Measurements from ENCODE around the gene DNAH1. TPM values are rescaled to one million over a fixed set of nuclear protein-coding genes. Genes with fewer than 3 reads are reported as not detected.

DNAH1 gene
- total RNA-seq, 1 donor from 2014 or later: 3.3 TPM

GRCh38 chr3:52405601-52406110 is 89.5 kb downstream of the DNAH1 start:
- DNase-seq: no peak

GRCh38 chr3:52406231-52406661 is 90.1 kb downstream of the DNAH1 start:
- peak; percentile 52 for DNase-seq

DNA sequence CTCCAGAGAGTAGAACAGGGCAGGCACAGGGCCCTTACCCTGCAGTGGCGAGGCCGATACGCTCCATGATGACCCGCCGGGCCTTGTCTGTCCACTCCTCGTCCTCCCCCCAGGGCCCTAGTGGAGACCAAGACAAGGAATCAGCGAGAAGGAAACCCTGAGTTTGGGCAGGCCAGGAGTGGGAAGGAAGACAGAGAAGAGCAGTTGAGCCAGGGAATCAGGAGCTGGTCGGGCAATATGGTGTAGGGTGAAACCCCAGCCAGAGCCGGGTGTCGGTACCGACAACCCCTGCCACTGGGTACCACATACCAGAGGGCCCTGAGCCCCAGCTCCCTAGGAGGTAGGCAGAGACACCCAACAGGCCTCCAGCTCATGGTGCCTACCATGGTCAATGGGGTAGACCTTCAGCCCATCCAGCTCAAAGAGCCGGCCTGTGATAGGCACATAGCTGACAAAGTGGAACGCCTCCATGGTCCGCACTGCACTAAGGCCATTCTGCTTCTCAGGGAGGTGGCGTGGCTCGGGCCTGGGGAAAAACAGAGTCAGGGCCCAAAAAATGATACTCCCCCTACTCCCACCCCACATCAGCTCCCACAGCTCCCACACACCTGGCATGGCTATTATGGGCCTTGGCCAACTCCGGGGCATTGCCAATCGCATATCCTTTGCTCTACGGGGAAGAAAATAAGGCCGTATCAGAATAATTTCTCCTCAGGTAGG is 90.8 kb downstream of the DNAH1 start:
- DNase-seq: no peak

GRCh38 chr3:52407779-52408178 is 91.7 kb downstream of the DNAH1 start:
- no peak for DNase-seq

DNA sequence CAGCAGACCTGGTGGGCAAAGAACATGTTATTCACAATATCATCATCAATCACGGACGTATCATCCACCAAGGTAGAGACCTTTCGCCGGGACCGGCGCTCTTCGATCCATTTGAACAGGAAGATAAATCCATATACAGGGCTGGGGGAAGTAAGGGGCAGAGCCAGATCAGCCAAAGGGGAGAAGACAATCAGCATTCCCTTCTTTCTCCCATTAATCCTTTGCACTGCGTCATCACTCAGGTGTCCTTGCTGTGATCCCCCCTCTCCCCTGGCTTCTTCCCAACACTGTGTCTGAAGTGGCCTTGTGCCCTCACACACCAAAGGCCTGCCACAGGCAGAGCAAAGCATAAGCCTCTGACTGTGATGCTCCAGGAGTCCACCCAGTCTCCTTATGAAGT is 92.3 kb downstream of the DNAH1 start:
- DNase-seq: no peak

DNA sequence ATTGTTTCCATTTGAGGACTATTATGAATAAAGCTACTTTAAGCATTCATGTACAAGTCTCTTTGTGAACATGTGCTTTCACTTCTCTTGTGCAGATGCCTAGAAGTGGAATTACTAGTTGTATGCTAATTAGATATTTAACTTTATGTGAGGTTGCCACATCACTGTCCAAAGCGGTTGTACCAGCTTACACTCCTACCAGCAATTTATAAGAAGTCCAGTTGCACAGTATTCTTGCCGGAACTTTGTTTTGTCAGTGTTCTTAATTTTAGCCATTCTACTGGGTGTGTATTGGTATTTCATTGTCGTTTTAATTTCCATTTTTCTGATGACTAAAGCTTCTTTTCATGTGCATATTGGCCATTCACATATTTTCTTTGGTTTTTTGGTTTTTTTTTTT is 99.7 kb downstream of the DNAH1 start:
- no peak for DNase-seq

DNA sequence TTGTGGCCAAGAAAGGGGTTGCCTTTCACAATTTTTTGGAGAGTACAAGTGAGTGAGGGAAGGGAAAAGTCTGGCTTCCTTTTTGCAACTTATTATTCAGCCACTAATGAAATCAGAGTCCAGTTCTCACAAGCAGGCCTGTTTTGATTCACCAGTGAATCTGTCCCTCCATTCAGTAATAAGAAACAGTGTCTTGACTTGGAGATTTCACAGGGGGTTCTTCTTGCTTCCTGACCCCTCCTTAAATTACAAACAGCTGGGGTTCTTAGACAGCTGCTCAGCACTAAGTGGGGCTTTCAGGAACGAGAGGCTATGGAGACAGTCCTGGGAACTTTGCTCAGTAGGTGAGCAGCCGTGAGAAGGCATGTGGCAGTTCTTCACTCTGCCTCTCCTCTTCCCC is 104.3 kb downstream of the DNAH1 start:
- DNase-seq: peak; percentile 76

GRCh38 chr3:52422669-52423068 is 106.5 kb downstream of the DNAH1 start:
- DNase-seq: no peak

DNA sequence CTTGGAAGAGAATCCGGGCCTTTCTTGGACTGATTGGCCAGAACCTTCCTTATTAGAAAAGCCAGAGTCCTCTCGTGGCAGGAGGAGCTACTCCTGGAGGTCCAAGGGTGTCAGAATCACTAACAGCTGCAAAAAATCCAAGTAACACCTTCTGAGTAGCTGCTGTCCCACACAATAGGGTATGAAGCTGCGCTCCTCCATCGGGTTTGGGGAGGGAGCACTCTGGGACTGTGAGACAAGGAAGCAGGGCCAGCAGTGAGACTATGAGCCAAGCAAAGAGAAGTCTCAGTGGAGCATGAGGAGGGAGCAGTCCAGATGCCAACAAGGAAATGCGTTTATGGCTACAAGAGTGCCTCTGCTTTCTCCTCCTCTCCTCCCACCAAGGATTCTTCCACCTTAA is 107.1 kb downstream of the DNAH1 start:
- DNase-seq: no peak

GRCh38 chr3:52428151-52429005 is 112.3 kb downstream of the DNAH1 start:
- DNase-seq: peak; percentile 92

DNA sequence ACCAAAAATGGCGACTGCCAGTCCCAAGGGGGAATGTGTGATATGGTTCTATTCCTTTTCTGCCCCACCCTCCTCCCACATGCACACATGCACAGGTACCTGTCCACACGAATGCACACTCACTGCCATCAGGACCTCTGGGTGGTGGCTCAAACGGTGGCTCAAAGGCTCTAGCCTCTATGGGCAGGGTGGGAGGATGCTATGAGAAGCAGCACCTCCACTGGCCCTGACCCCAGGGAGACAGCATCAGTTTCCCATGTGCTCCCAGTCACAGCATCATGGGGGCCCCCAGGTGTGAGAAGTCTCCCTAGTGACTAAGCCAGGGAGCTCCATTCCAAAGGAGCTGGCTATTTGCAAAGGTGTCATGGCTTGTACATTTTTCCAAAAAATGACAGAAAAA is 112.9 kb downstream of the DNAH1 start:
- no peak for DNase-seq

GRCh38 chr3:52429779-52430415 is 113.8 kb downstream of the DNAH1 start:
- no peak for DNase-seq

- no peak for DNase-seq
Observed at GRCh38 chr3:52430416-52430810, 114.3 kb downstream of the DNAH1 start.

DNA sequence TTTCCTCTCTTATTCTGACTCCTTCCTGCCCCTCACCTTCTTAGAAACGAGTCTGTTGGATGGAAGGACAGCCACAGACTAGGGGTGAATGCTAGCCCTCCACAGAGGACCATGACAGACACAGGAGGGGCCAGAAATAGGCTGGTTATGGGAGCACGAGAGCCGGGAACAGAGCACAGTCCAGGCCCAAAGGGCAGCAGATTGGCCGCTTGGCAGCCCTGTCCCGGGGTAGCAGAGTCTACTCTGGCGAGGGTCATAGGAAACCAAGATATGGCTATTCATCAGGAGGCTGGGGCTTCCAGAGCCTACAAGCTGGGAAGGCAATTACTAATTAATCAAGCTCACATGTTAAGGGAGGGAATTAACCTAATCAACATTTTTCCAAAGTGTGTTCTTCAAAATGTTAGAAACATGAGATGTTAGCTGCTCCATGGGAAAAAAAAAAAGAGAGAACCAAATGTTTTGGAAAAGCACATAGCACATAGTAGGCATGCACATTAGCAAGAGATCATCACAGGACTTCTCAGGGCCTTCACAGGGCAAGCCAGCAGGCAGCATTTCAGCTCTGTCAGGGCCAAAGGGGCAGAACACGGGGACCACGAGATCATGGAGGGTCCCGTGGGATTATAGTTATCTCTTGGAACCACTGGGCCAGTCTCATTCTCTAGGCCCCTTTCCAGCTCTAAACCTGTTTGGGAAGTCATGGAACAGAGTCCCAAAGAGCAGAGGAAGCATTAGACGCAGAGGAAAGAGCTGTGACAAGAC is 115.5 kb downstream of the DNAH1 start:
- DNase-seq: no peak

DNA sequence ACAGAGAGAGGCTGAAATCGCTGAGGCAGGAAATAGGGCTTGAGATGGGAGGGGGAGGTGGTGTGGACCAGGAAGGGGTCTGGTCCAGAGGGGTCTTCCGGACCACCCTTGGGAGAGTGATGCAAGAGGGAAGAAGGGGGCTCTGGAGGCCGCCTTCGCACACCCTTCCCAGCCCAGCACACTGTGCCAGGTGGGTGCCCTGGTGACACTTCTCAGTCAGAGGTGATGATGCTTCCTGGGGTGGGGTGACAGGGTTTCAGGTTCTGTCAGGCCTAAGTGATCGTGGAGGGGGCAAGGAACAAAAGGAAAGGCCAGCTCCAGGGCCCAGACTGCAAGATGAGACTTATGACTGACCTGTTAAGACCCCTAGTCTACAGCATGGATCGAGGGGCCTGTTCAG is 116.1 kb downstream of the DNAH1 start:
- DNase-seq: no peak

GRCh38 chr3:52432691-52433141 is 116.6 kb downstream of the DNAH1 start:
- peak; percentile 89 for DNase-seq

DNA sequence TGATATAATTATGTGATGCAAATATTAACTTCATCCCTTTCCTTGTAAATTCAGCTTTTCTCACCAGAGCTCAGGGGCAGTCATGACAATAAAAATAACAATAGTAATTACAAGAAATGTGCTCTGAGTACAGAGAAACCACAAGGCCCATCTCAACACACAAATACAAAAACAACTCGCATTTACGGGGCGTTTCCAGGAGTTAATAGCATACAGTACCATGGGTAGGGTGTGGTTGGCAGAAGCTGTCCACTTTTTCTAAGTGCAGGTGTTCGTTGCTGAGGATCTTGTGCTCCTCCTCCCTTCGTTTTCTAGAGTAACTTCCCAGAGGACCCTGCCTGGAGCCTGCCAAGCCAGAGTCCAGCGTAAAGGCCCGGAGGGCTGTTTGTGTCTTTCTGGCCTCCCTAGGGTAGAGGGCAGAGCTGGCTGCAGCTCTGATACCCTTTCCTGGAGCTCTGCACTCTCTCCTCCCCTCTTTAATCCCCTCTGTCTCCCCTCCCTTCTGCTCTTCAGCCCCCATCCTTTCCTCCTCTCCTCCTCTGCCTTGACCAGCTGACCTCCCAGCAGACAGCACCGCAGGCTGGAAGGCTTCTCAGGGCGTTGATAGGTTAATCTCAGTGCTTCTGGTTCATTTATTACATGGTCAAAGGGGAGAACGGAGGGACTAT is 117.3 kb downstream of the DNAH1 start:
- peak; percentile 47 for DNase-seq

GRCh38 chr3:52433996-52434479 is 117.9 kb downstream of the DNAH1 start:
- DNase-seq: no peak

- DNase-seq: no peak
Observed at GRCh38 chr3:52434491-52435115, 118.5 kb downstream of the DNAH1 start.

- DNase-seq: no peak
Observed at GRCh38 chr3:52435246-52436101, 119.4 kb downstream of the DNAH1 start.

Data from tongue (tissue), 2 donors.